Gastrocnemius medialis (tissue), 4 donors: ENCODE data around the gene ELMO1. TPM values are rescaled to one million over a fixed set of nuclear protein-coding genes. Genes with fewer than 3 reads are reported as not detected.

Source experiments
- ATAC-seq, 2 donors: fragments of 150-250 bp; one replicate each; pipeline ENCODE4 v1.9.1; 2016
- DNase-seq, 2 donors: peaks; one replicate each; pipeline ENCODE4 v3.0.0-alpha.2; 2019
- H3K27ac ChIP-seq, 4 donors: fragments of 200-600 bp; sonication (generic); 1 replicate in 1 of 4; 2 replicates in 3 of 4; pipeline ENCODE4 v1.5.1; 2016 to 2018; ENCODE audit warnings: mild to moderate bottlenecking in 2 of 4, moderate library complexity in 1 of 4
- H3K27me3 ChIP-seq, 3 donors: fragments of 200-600 bp; sonication (generic) in 2 of 3; 1 replicate in 1 of 3; 2 replicates in 2 of 3; pipeline versions ENCODE4 v1.5.1 to v1.6.0; 2016 to 2019; ENCODE audit warnings: mild to moderate bottlenecking in 1 of 3, moderate library complexity in 1 of 3
- H3K36me3 ChIP-seq, 2 donors: fragments of 200-600 bp; sonication (generic) in 1 of 2; one replicate each; pipeline ENCODE4 v1.5.1; 2017 to 2018
- H3K4me1 ChIP-seq, 2 donors: fragments of 200-600 bp; sonication (generic) in 1 of 2; one replicate each; pipeline ENCODE4 v1.5.1; 2016 to 2017; ENCODE audit warnings: mild to moderate bottlenecking in 2 of 2
- H3K4me3 ChIP-seq, 4 donors: fragments of 200-600 bp; sonication (generic) in 3 of 4; 1 replicate in 1 of 4; 2 replicates in 3 of 4; pipeline ENCODE4 v1.5.1; 2016 to 2019; ENCODE audit warnings: mild to moderate bottlenecking in 2 of 4
- H3K9me3 ChIP-seq, 3 donors: fragments of 200-600 bp; sonication (generic) in 2 of 3; 1 replicate in 1 of 3; 2 replicates in 2 of 3; pipeline ENCODE4 v1.5.1; 2016 to 2019
- POLR2A ChIP-seq, 2 donors: fragments of 450-650 bp; IDR thresholded peaks; one replicate each; pipeline ENCODE4 v1.6.1; 2017; ENCODE audit warnings: antibody characterized with exemption in 2 of 2, mild to moderate bottlenecking in 2 of 2, moderate library complexity in 2 of 2
- in situ Hi-C, 4 donors: fragments of 200-750 bp; cut with MboI; loops; one replicate each; pipeline versions ENCODE4 v1.15.0 to v1.8.0; 2017; ENCODE audit warnings: low sequenced_read_pairs in 4 of 4
- intact Hi-C: fragments of 100-400 bp; cut with DNase I; formaldehyde crosslinking; loops from one replicate; pipeline ENCODE4 v1.15.1; 2023; ENCODE audit warnings: low total_unique reads
- total RNA-seq, 4 donors: library from RNA; depleted of rRNA; stranded (reverse); fragments of >200 nt; gene quantifications; one replicate each; pipeline versions ENCODE4 v1.1.0 to v1.2.3, GENCODE V29; 2016
- TF ChIP-seq, protein P1 (sequence below), 5 experiments: fragments of 450-650 bp in 3 of 5; fragments of 200-600 bp in 2 of 5; sonication (generic) in 2 of 5; IDR thresholded peaks in 4 of 5; conservative IDR thresholded peaks in 1 of 5; 1 replicate in 4 of 5; 2 replicates in 1 of 5; pipeline ENCODE4 v1.5.1; 2016 to 2019; ENCODE audit warnings: antibody characterized with exemption in 5 of 5, mild to moderate bottlenecking in 3 of 5, moderate library complexity in 3 of 5

ELMO1 gene
- total RNA-seq, 4 donors from 2014 or later = 8.4 to 18.9 (median 14.6) TPM

GRCh38 chr7:37117292-37117691 is 331.4 kb downstream of the ELMO1 start:
- ATAC-seq = no peak
- in situ Hi-C loops = no loop called here

DNA sequence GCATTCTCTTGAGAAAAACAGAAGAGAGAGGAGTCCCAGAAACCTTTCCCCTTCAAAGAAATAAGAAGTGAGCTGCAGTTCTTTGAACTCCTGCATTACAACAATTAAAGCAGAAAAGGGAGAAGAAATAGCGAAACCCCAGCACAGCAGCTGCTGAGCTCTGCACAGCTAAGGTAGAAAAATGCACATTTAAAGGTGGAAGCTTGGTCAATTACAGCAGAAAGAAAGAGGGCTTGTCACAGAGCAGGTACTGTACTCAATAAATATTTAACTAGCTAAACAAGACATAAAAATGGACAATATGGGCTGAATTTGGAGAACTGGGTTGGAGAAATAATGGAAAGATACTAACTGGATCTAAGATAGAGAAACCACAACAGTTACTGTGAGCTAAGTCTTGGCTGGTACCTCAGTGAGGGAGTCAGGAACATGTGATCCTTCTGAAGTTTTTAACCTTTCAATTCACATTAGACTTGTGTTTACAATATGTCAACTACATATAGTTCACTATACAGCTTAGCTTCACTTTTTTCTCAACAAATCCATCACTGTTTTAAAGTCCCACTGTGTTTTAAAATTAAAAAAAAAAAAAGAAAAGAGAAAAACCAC is 332.5 kb downstream of the ELMO1 start:
- H3K36me3 ChIP-seq = no peaks in the 10 kb centered on the region
- no peak overlapping the region for H3K27ac ChIP-seq
- no peak for DNase-seq
- H3K9me3 ChIP-seq = no peaks in the 10 kb centered on the region
- intact Hi-C loops (no loop called here), in situ Hi-C loops (no loop called here)
- H3K4me1 ChIP-seq = no peaks in the 10 kb centered on the region
- no peak for ATAC-seq
- no peak overlapping the region for H3K4me3 ChIP-seq
- TF ChIP-seq, protein P1, sequence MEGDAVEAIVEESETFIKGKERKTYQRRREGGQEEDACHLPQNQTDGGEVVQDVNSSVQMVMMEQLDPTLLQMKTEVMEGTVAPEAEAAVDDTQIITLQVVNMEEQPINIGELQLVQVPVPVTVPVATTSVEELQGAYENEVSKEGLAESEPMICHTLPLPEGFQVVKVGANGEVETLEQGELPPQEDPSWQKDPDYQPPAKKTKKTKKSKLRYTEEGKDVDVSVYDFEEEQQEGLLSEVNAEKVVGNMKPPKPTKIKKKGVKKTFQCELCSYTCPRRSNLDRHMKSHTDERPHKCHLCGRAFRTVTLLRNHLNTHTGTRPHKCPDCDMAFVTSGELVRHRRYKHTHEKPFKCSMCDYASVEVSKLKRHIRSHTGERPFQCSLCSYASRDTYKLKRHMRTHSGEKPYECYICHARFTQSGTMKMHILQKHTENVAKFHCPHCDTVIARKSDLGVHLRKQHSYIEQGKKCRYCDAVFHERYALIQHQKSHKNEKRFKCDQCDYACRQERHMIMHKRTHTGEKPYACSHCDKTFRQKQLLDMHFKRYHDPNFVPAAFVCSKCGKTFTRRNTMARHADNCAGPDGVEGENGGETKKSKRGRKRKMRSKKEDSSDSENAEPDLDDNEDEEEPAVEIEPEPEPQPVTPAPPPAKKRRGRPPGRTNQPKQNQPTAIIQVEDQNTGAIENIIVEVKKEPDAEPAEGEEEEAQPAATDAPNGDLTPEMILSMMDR (IDR thresholded peaks at IDR 0.05 in 4 of 5, conservative IDR thresholded peaks at IDR 0.05 in 1 of 5) = no peak
- TF ChIP-seq POLR2A (IDR thresholded peaks at IDR 0.05) = no peak
- H3K27me3 ChIP-seq = no peaks in the 10 kb centered on the region

More at GRCh38 chr7:37117292-37117691, 331.4 kb downstream of the ELMO1 start:
- intact Hi-C loops = no loop called here
- H3K9me3 ChIP-seq = no peaks in the 10 kb centered on the region
- TF ChIP-seq POLR2A (IDR thresholded peaks at IDR 0.05) = no peak
- TF ChIP-seq, protein P1 (IDR thresholded peaks at IDR 0.05 in 4 of 5, conservative IDR thresholded peaks at IDR 0.05 in 1 of 5) = no peak
- no peak for DNase-seq
- H3K36me3 ChIP-seq = no peaks in the 10 kb centered on the region
- no peaks in the 10 kb centered on the region for H3K27me3 ChIP-seq
- H3K4me3 ChIP-seq = no peak overlapping the region
- H3K27ac ChIP-seq = no peak overlapping the region
- no peaks in the 10 kb centered on the region for H3K4me1 ChIP-seq

- intact Hi-C loops (no loop called here), in situ Hi-C loops (no loop called here)
- no peak for TF ChIP-seq POLR2A (IDR thresholded peaks at IDR 0.05)
- TF ChIP-seq, protein P1 (IDR thresholded peaks at IDR 0.05 in 4 of 5, conservative IDR thresholded peaks at IDR 0.05 in 1 of 5) = no peak
- no peaks in the 10 kb centered on the region for H3K27me3 ChIP-seq
- H3K4me1 ChIP-seq = no peaks in the 10 kb centered on the region
- ATAC-seq (no peak), DNase-seq (no peak)
- no peak overlapping the region for H3K27ac ChIP-seq
- no peaks in the 10 kb centered on the region for H3K36me3 ChIP-seq
- no peaks in the 10 kb centered on the region for H3K9me3 ChIP-seq
- H3K4me3 ChIP-seq = no peak overlapping the region
Observed at GRCh38 chr7:37113661-37114355, 334.9 kb downstream of the ELMO1 start.

DNA sequence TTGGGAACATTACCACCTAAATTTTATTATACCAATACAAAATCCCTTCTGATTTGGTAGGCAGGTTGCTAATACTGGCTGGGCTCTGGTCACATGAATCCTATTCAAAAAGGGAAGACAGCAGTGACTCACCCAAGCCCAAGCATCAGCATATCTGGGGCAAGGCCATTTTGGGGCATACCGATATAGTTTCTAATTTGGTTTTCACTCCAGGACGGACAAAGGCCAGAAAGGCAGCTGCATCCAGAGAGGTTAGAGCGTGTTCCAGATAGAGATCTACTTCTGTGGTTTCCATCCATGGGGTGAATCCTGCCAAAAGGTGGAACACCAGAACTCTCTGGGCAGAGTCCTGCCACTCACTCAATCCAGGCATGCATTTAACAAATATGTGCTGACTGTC is 335.8 kb downstream of the ELMO1 start:
- in situ Hi-C loops = no loop called here

More for the DNA sequence above, 335.8 kb downstream of the ELMO1 start:
- no peak for TF ChIP-seq POLR2A (IDR thresholded peaks at IDR 0.05)
- TF ChIP-seq, protein P1 (IDR thresholded peaks at IDR 0.05 in 4 of 5, conservative IDR thresholded peaks at IDR 0.05 in 1 of 5) = no peak
- intact Hi-C loops = no loop called here
- no peaks in the 10 kb centered on the region for H3K36me3 ChIP-seq
- no peak for ATAC-seq
- DNase-seq = no peak
- no peaks in the 10 kb centered on the region for H3K27me3 ChIP-seq
- H3K4me3 ChIP-seq = no peak overlapping the region
- H3K4me1 ChIP-seq = no peaks in the 10 kb centered on the region
- H3K9me3 ChIP-seq = no peaks in the 10 kb centered on the region
- no peak overlapping the region for H3K27ac ChIP-seq
